GM13976 (cell line): ENCODE results near the gene EEF1AKMT2.

ENCODE experiments used
- DNase-seq: peaks from one replicate; pipeline ENCODE4 v3.0.0; 2012; ENCODE audit warnings: low spot score
- CTCF ChIP-seq: IDR thresholded peaks from 2 replicates; pipeline ENCODE4 v1.5.1; 2012; ENCODE audit warnings: borderline replicate concordance, mild to moderate bottlenecking; ENCODE audit not compliant: insufficient read depth; ENCODE audit errors: extremely low read depth, missing control alignments, control extremely low read depth
- in situ Hi-C: fragments of 300-500 bp; cut with MboI; formaldehyde crosslinking; loops from one replicate; pipeline ENCODE4 v1.12.0; 2022; ENCODE audit warnings: low sequenced_read_pairs, mixed read lengths, inconsistent platforms; ENCODE audit not compliant: unreplicated experiment

Gene EEF1AKMT2

GRCh38 chr10:124742413-124743190, 49.1 kb downstream of the EEF1AKMT2 start:
- no peak for DNase-seq
- in situ Hi-C loops, result no loop called here
- TF ChIP-seq CTCF, result no peak

GRCh38 chr10:124741922-124742412, 49.7 kb downstream of the EEF1AKMT2 start:
- in situ Hi-C loops, result no loop called here
- TF ChIP-seq CTCF, result no peak
- no peak for DNase-seq

GRCh38 chr10:124741281-124741921, 50.3 kb downstream of the EEF1AKMT2 start:
- peak; percentile 68 for TF ChIP-seq CTCF
- in situ Hi-C loops, result no loop called here
- DNase-seq, result peak; percentile 82

- in situ Hi-C loops, result no loop called here
- TF ChIP-seq CTCF, result no peak
- peak; percentile 66 for DNase-seq
Measured at GRCh38 chr10:124740369-124741280, 51.1 kb downstream of the EEF1AKMT2 start.

- TF ChIP-seq CTCF, result no peak
- in situ Hi-C loops, result no loop called here
- DNase-seq, result no peak
Measured at GRCh38 chr10:124739986-124740368, 51.7 kb downstream of the EEF1AKMT2 start.
